ENCODE results near the gene CCDC178. TPM values are rescaled to one million over a fixed set of nuclear protein-coding genes. Genes with fewer than 3 reads are reported as not detected.

Gene CCDC178
- total RNA-seq, 2 donors from 2014 or later = 1.6 TPM; not detected in 1

- H3K27ac ChIP-seq = no peak overlapping the region
- no peaks in the 10 kb centered on the region for H3K9me3 ChIP-seq
- H3K4me3 ChIP-seq = no peak overlapping the region
- ATAC-seq (ENCODE audit: insufficient number of reproducible peaks, low FRiP score, low read depth) (no peak), DNase-seq (ENCODE audit: low spot score) (no peak)
- H3K27me3 ChIP-seq (replicated peaks; ENCODE audit: insufficient read depth) = no peaks in the 10 kb centered on the region
- no peaks in the 10 kb centered on the region for H3K36me3 ChIP-seq
- no peak for TF ChIP-seq CTCF (IDR thresholded peaks at IDR 0.05)
- H3K4me1 ChIP-seq (ENCODE audit: control insufficient read depth in 1 of 2, low read depth in 2 of 2) = no peaks in the 10 kb centered on the region
Measured at GRCh38 chr18:33116376-33116775, 324.1 kb downstream of the CCDC178 start.

- H3K27ac ChIP-seq = no peak overlapping the region
- H3K4me3 ChIP-seq = no peak overlapping the region
- no peaks in the 10 kb centered on the region for H3K27me3 ChIP-seq (replicated peaks; ENCODE audit: insufficient read depth)
- ATAC-seq (ENCODE audit: insufficient number of reproducible peaks, low FRiP score, low read depth) (no peak), DNase-seq (ENCODE audit: low spot score) (no peak)
- no peak for TF ChIP-seq CTCF (IDR thresholded peaks at IDR 0.05)
- H3K9me3 ChIP-seq = no peaks in the 10 kb centered on the region
- no peaks in the 10 kb centered on the region for H3K4me1 ChIP-seq (ENCODE audit: control insufficient read depth in 1 of 2, low read depth in 2 of 2)
- H3K36me3 ChIP-seq = no peaks in the 10 kb centered on the region
Measured at GRCh38 chr18:33115917-33116316, 324.6 kb downstream of the CCDC178 start.

GRCh38 chr18:33115476-33115875, 325.0 kb downstream of the CCDC178 start:
- no peak for TF ChIP-seq CTCF (IDR thresholded peaks at IDR 0.05)
- Histone ChIP-seq H3K4me1 (ENCODE audit: control insufficient read depth in 1 of 2, low read depth in 2 of 2) (no peaks in the 10 kb centered on the region), H3K27me3 (replicated peaks; ENCODE audit: insufficient read depth) (no peaks in the 10 kb centered on the region), H3K27ac (no peak overlapping the region), H3K9me3 (no peaks in the 10 kb centered on the region), H3K4me3 (no peak overlapping the region), H3K36me3 (no peaks in the 10 kb centered on the region)
- ATAC-seq (ENCODE audit: insufficient number of reproducible peaks, low FRiP score, low read depth) (no peak), DNase-seq (ENCODE audit: low spot score) (no peak)

- Histone ChIP-seq H3K27me3 (replicated peaks; ENCODE audit: insufficient read depth) (no peaks in the 10 kb centered on the region), H3K4me1 (ENCODE audit: control insufficient read depth in 1 of 2, low read depth in 2 of 2) (no peaks in the 10 kb centered on the region), H3K36me3 (no peaks in the 10 kb centered on the region), H3K27ac (no peak overlapping the region), H3K4me3 (no peak overlapping the region), H3K9me3 (no peaks in the 10 kb centered on the region)
- DNase-seq (ENCODE audit: low spot score) (no peak), ATAC-seq (ENCODE audit: insufficient number of reproducible peaks, low FRiP score, low read depth) (no peak)
- TF ChIP-seq CTCF (IDR thresholded peaks at IDR 0.05) = no peak
Measured at GRCh38 chr18:33114749-33115148, 325.8 kb downstream of the CCDC178 start.

- Histone ChIP-seq H3K27me3 (replicated peaks; ENCODE audit: insufficient read depth) (no peaks in the 10 kb centered on the region), H3K4me1 (ENCODE audit: control insufficient read depth in 1 of 2, low read depth in 2 of 2) (no peaks in the 10 kb centered on the region), H3K4me3 (no peak overlapping the region), H3K36me3 (no peaks in the 10 kb centered on the region), H3K9me3 (no peaks in the 10 kb centered on the region), H3K27ac (no peak overlapping the region)
- DNase-seq (ENCODE audit: low spot score) (no peak), ATAC-seq (ENCODE audit: insufficient number of reproducible peaks, low FRiP score, low read depth) (no peak)
- TF ChIP-seq CTCF (IDR thresholded peaks at IDR 0.05) = no peak
Measured at GRCh38 chr18:33113416-33113815, 327.1 kb downstream of the CCDC178 start.
